Chondrocyte (in vitro differentiated cells): ENCODE data around the gene GRB10. TPM values are rescaled to one million over a fixed set of nuclear protein-coding genes. Genes with fewer than 3 reads are reported as not detected.

Source experiments
- DNase-seq: peaks from one replicate; pipeline ENCODE4 v3.0.0; 2021; ENCODE audit warnings: mixed read lengths, low spot score
- H3K27ac Mint-ChIP-seq: one replicate; pipeline ENCODE4 v1.8.0; 2021; ENCODE audit warnings: mild to moderate bottlenecking, moderate library complexity, mixed read lengths; ENCODE audit not compliant: unreplicated experiment
- H3K27me3 Mint-ChIP-seq: 2 replicates; pipeline ENCODE4 v1.8.0; 2021; ENCODE audit warnings: low read depth, mixed read lengths
- H3K36me3 Mint-ChIP-seq: 2 replicates; pipeline ENCODE4 v1.8.0; 2021; ENCODE audit warnings: low read depth, mixed read lengths
- H3K4me1 Mint-ChIP-seq: 2 replicates; pipeline ENCODE4 v1.8.0; 2021; ENCODE audit warnings: low read depth, mild to moderate bottlenecking, mixed read lengths
- H3K4me3 Mint-ChIP-seq: one replicate; pipeline ENCODE4 v1.8.0; 2021; ENCODE audit warnings: mild to moderate bottlenecking, moderate library complexity, mixed read lengths; ENCODE audit not compliant: unreplicated experiment
- H3K9me3 Mint-ChIP-seq: 2 replicates; pipeline ENCODE4 v1.8.0; 2021; ENCODE audit warnings: low read depth, mixed read lengths
- CTCF ChIP-seq: fragments of 200-600 bp; sonication (generic); IDR thresholded peaks from 2 replicates; pipeline ENCODE4 v1.5.0; 2021; ENCODE audit warnings: antibody characterized with exemption, mild to moderate bottlenecking, moderate library complexity
- total RNA-seq: library from RNA; stranded (reverse); gene quantifications from 3 replicates; pipeline ENCODE4 v1.2.1, GENCODE V29; 2021

Gene GRB10
- total RNA-seq, 1 donor from 2014 or later: 73.7 TPM

GRCh38 chr7:50649259-50649885 lies 133.3 kb downstream of the GRB10 start:
- Mint-ChIP-seq H3K4me3 (no peak overlapping the region), H3K4me1 (peaks cover 34% of the 10 kb centered on the region), H3K27ac (no peak overlapping the region), H3K9me3 (no peaks in the 10 kb centered on the region), H3K36me3 (peaks cover 16% of the 10 kb centered on the region), H3K27me3 (no peaks in the 10 kb centered on the region)
- no peak for TF ChIP-seq CTCF
- no peak for DNase-seq

- Mint-ChIP-seq H3K36me3 (peaks cover 19% of the 10 kb centered on the region), H3K4me1 (peaks cover 28% of the 10 kb centered on the region), H3K27ac (no peak overlapping the region), H3K9me3 (no peaks in the 10 kb centered on the region), H3K27me3 (no peaks in the 10 kb centered on the region), H3K4me3 (no peak overlapping the region)
- DNase-seq: no peak
- TF ChIP-seq CTCF: no peak
Measured at GRCh38 chr7:50648570-50649169, 134.0 kb downstream of the GRB10 start.

GRCh38 chr7:50648076-50648475 lies 134.6 kb downstream of the GRB10 start:
- H3K27me3 Mint-ChIP-seq: no peaks in the 10 kb centered on the region
- H3K27ac Mint-ChIP-seq: no peak overlapping the region
- no peak for TF ChIP-seq CTCF
- no peak overlapping the region for H3K4me3 Mint-ChIP-seq
- no peaks in the 10 kb centered on the region for H3K9me3 Mint-ChIP-seq
- H3K4me1 Mint-ChIP-seq: peaks cover 22% of the 10 kb centered on the region
- peaks cover 19% of the 10 kb centered on the region for H3K36me3 Mint-ChIP-seq
- DNase-seq: no peak

- H3K36me3 Mint-ChIP-seq: peaks cover 18% of the 10 kb centered on the region
- peaks cover 16% of the 10 kb centered on the region for H3K4me1 Mint-ChIP-seq
- no peaks in the 10 kb centered on the region for H3K9me3 Mint-ChIP-seq
- H3K27ac Mint-ChIP-seq: no peak overlapping the region
- H3K4me3 Mint-ChIP-seq: no peak overlapping the region
- TF ChIP-seq CTCF: no peak
- H3K27me3 Mint-ChIP-seq: no peaks in the 10 kb centered on the region
- DNase-seq: peak; percentile 57
Measured at GRCh38 chr7:50647286-50647980, 135.3 kb downstream of the GRB10 start.

GRCh38 chr7:50646069-50646468 lies 136.6 kb downstream of the GRB10 start:
- Mint-ChIP-seq H3K4me3 (no peak overlapping the region), H3K4me1 (peaks cover 13% of the 10 kb centered on the region), H3K27me3 (no peaks in the 10 kb centered on the region), H3K27ac (no peak overlapping the region), H3K9me3 (no peaks in the 10 kb centered on the region), H3K36me3 (peaks cover 20% of the 10 kb centered on the region)
- DNase-seq: no peak
- TF ChIP-seq CTCF: no peak
